Activated CD4-positive, CD25-positive, alpha-beta regulatory T cell (primary cell): Measurements from ENCODE around the gene SPRY1.

Experiments
- DNase-seq, 4 experiments: peaks; one replicate each; lab custom pipeline; 2025; lab: John Stamatoyannopoulos, UW

SPRY1 gene

GRCh38 chr4:123379392-123379791 lies 17.2 kb upstream of the SPRY1 start:
- DNase-seq = no peak

GRCh38 chr4:123380728-123381716 lies 15.6 kb upstream of the SPRY1 start:
- DNase-seq = no peak

- DNase-seq = no peak
These were observed 14.6 kb upstream of the SPRY1 start for GRCh38 chr4:123381996-123382395.

- no peak for DNase-seq
These were observed 13.0 kb upstream of the SPRY1 start for GRCh38 chr4:123383566-123383965.

GRCh38 chr4:123386609-123387008 lies 10.0 kb upstream of the SPRY1 start:
- no peak for DNase-seq

GRCh38 chr4:123390846-123391456 lies 5.6 kb upstream of the SPRY1 start:
- DNase-seq = no peak

- no peak for DNase-seq
These were observed 2.9 kb upstream of the SPRY1 start for GRCh38 chr4:123393721-123394120.

GRCh38 chr4:123397144-123398065 lies 810 bp downstream of the SPRY1 start:
- peak in 2 of 4 experiments; percentile 3 to 27 for DNase-seq

GRCh38 chr4:123398066-123398852 lies 1.7 kb downstream of the SPRY1 start:
- peak; percentile 13 to 50 (median 26) for DNase-seq

GRCh38 chr4:123398853-123399626 lies 2.4 kb downstream of the SPRY1 start:
- DNase-seq = peak in 1 of 4 experiments; percentile 16

- DNase-seq = no peak
These were observed 3.2 kb downstream of the SPRY1 start for GRCh38 chr4:123399627-123400358.

GRCh38 chr4:123401271-123402120 lies 4.9 kb downstream of the SPRY1 start:
- DNase-seq = no peak

- DNase-seq = no peak
These were observed 5.5 kb downstream of the SPRY1 start for GRCh38 chr4:123402121-123402465.

GRCh38 chr4:123403080-123403604 lies 6.5 kb downstream of the SPRY1 start:
- no peak for DNase-seq

GRCh38 chr4:123404533-123404932 lies 7.9 kb downstream of the SPRY1 start:
- no peak for DNase-seq

- DNase-seq = no peak
These were observed 8.8 kb downstream of the SPRY1 start for GRCh38 chr4:123405267-123405865.

- DNase-seq = no peak
These were observed 10.3 kb downstream of the SPRY1 start for GRCh38 chr4:123406872-123407271.

- DNase-seq = no peak
These were observed 12.0 kb downstream of the SPRY1 start for GRCh38 chr4:123408471-123409084.
